Middle frontal gyrus (tissue), 1 donor: ENCODE data around the gene LPP.

Experiments used
- DNase-seq: peaks from one replicate; pipeline ENCODE4 v3.0.0-alpha.2; 2015; ENCODE audit warnings: low spot score; ENCODE audit errors: extremely low spot score

LPP gene

DNA sequence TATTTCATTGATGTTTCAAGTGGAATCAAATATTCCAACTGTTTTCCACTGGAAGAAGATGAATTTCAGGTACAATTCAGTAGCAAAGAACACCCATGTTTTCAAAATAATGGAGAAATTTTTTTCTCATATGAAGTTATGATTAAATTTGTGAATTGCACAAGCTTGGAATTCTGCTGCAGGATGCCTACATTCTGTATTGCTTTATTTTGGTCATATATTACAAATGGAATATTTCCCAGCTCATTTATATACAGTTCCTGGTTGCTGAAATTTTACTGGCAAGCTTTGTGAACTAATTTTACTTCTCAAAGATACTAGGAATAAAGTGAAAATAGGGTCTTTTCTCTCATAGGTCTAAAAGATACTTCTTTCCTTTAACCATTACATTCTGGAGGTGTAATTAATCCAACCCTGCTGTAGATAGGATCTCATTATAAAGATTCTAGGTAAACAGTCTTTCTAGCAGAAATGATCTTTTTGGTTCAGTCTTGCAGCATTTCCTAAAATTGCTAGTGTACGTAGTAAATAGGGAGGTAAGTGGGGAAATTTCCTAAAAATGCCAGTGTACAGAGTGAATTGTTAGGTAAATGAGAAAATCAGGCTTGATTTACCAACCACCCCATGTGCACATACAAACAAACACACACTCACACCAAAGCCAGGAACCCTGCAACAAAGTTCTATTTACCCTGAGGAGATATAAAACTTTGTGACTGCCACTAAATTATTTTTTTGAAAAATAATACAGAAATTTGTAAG, 624.3 kb downstream of the LPP start:
- no peak for DNase-seq

DNA sequence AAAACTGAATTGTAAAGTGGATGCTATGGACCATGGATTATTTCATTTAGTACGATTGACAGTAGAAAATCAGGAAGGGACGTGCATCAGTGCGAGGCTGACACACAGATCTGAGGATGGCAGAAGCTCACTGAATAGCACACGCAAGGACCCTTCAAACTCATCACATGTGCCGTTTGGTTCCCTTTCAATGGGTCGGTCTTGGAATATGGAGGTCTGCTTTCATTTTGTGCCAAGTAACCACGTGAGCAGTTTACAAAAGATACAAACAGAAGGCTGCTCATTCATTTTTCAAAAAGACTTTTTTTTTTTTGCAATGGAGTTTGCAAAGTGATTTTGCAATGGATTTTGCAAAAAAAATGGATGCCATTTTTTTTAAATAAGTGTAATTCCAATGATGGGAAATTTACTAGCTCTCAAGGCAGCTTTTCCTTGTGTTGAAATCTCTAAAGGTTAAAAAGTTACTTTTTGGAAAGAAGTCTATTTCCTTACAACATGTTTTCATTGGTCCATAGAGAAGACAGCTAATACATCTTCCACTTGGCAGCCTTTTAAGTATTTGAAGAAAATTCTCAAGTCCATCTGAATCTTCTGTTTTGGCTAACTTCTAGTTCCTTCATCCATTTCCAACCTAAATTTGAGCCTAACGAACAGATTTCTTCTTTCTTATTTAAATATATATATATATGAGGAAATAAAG, 625.5 kb downstream of the LPP start:
- DNase-seq = no peak

DNA sequence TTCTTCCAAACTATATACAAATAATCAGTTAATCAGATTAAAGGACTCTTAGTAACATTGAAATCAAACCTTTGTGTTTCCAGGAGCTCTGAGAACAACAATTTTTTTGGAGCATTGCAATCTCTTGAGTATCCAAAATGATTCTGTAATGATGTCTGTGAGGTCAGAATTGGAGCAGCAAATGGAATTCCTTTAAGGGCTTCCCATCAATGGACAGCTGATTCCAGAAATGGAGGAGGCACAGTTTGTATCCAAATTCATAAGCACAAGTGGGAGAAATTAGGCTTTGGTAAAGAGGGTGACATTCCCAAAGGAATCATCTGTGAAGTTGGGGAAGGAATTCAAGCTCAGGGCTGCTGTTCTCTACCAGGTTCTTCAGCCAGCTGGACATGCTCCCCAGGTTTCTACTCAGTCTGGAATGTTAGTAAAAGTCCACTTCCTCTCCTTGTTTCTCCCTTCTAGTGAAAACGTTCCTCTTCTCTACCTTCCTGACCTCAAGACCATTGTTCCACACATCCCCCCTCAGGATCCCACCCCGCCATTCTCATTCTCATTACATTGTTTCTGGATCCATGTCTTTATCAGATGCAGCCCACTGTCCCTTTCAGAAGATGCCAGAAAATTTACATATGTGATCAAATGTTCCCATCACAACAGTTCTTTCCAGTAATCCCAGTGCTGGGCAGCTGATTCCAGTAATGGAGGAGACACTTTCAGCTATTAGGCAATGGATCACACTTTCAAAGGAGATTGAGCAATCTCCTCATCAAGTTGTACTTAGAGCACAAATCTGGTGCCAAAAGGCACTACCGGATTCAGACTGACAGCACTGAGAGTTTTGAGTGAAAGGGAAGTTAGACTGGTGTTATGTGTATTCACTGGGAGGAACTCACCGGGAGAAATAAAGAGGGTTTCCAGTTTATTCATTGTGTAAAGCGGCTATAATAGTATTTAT, 626.5 kb downstream of the LPP start:
- DNase-seq = no peak

DNA sequence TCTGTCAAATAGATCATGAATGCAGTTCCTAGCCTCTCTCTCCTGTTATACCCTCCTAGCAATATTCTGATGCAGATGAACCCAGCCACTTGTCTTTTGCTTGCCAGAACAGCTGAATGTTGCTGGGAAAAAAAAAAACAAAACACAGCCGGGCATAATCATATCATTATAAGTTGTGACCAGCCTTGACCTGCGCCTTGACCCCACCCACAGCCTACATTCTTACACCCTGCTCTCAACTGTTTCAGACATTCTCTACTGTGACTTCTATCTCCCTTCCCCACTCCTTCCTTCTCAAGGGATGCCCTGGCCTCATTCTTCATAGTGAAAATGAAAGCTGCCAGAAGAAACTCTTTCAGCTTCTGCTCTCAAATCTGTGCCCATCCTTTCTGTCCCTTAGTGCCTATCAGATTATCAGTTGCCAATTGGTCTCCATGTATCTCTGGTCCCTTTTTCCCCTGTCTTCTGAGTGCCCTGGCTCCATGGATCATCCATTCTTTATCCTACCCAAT, 628.7 kb downstream of the LPP start:
- no peak for DNase-seq

DNA sequence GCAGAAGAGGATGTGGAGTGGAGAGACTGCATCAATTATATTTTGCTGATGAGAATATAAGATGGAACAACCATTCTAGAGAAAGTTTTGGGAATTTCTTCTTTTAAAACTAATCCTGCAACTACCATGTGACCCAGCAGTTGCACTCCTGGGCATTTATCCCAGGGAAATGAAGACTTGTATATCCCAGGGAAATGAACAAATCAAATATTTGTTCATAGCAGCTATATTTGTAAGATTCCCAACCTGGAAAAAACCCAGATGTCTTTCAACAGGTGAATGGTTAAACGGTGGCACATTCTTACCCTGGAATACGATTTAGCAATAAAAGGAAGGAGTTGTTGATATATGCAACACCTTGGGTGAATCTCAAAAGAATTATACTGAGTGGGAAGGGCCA, 632.5 kb downstream of the LPP start:
- DNase-seq = no peak

DNA sequence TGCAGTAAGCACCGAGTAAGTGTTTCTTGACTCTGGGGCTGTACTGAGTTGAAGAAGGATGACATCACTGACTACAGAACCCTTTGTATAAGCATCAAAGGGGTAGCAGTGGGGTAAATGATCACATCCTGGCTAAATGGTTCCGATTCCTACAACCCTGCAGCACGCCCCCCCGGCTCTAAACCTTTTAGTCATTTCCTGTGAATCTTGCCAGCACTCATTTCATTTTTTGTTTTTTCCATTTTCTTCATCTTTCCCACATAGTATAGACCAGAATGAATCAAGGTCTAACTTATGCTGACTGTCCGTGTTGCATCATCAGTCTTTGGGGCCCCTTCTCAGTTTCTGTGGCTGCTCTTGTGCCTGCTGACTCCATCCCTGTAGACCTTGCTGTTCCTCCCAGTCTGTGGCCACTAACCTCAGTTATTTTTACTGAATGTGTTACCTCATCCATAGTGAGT, 634.7 kb downstream of the LPP start:
- DNase-seq = no peak

DNA sequence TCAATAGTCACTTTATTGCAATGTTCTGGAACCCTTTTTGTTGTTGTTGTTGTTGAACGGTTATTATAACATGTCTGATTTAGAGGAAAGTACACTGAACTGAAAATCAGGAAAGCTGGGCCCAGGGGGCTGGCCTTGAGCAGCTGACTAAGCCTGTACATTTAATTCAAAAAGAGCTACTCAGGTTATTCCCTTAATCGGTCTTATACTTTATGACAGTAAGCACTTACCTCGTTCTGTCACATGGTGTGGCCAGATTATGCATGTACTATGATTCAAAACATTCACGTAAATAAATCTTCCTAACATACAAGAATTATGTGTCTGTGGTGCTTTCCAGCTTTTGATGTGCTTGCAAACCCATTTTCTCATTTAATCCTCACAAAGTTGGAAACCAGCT, 635.3 kb downstream of the LPP start:
- no peak for DNase-seq

DNA sequence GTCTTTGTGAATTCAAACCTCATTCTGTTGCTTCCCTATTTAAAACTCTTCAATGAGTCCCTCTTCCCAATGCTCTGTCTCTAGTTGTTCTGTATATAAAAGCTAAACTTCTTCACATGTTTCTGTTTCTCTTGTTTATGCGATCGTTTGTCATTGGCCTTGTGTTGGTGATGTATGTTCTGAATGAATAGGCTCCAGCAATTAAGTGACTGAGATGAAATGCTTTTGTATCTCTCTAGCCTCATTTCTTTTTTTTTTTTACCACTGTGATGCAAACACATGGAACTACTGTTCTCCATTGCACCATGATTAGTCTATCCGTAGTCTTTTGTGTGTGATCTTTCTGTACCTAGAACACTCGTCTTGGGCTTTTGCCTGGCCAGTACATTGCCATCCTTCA, 637.4 kb downstream of the LPP start:
- no peak for DNase-seq

DNA sequence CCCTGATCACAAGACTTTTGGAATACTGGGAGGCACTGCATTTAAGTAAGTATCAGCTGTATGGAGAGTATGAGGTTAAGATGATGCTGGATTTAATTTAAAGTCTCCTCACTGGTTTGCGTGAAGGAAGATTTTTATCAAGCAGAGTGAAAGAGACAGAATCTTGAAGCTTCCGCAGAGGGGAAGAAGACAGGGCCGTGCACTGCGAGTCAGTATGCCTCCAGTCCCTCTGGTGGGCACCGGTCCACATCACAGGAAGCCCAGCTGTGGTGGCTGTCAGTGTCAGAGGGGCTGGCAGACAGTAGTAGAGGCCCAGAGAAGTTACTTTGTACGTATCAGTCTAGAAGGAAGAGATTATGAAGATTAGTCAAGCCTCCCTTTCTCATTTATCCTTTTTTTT, 638.8 kb downstream of the LPP start:
- DNase-seq = no peak

DNA sequence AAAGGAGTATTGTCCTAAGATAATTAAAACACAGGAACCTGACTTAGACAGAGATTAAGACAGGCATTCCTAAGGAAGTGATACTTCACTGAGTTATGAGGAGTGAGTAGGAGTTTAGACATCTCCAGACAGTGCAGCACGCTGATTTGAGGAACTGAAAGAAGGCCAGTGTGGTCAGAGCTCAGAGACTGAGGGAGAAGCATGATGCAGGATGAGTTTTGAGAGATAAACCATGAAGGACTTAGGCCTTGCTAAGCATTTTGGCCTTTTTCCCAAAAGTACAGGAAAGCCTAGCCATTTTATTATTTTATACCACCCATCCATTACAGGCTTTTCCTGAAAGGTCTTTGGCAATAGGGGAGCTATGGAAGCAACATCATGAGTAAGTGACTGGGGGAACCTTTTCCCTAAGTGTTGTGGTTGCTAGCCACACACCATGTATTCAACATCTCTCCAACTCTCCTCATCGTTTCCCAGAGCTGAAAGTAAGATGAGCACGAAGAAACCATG, 642.2 kb downstream of the LPP start:
- no peak for DNase-seq

DNA sequence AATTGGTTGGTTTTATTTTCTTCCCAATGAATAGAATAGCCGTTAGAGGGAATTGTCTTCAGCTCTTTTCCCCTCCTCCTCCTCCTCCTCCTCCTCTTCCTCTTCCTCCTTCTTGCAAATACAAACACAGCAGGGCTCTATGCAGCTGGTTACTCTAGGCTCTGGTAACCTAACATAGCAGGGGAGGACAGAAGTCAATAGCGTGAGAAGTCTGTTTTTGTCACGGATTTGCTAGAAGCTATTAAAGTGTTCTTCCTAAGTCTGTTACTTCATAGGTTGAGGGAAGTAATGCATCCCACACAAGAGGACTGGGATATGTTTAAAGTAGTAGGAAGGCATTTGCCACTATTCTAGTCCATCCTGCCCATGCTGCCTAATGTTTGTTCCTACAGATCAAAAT, 643.1 kb downstream of the LPP start:
- no peak for DNase-seq

DNA sequence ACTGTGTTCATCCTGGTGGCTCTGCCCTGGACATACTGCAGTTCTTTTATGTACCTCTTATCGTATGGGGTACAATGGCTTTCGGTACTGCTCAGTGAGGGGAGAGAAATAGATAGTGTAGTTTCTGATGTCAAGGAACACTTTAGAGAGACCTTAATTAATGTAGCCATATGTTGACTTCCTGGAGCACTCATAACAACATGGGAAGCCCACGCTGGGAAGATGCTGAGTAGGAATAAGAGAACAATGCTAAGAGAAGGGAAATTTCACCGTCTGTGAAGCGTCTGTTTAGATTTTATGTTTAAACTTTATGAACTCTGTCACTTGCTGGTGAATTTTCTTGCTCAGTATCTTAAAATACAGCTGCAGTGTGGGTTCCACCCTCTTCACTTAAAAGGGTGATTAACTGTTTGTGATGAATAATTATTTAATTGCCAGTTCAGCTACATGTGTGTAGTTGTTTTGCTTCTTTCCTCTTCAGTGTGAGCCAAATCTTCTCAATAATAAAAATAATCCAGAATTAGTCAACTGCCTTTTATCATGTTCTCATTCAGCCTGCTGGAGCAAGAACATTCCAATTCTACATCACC, 644.7 kb downstream of the LPP start:
- no peak for DNase-seq

DNA sequence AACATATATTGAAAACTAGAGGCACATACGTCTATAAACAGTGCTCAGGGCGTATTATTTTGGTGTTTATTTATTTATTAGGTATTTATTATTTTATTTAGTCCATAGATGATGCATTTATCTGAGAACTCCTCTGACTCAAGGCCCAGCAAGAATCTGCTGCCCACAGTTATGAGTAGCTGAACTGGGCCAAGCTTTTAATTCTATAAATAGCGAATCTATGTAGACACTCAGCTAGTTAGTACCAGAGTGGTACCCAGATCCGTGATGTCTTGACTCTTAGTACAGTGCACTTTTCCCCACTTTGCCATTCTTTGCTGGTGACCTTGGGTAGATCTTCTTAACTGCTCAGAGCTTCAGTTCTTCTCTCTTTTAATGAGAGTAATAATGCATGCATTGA, 647.4 kb downstream of the LPP start:
- no peak for DNase-seq

DNA sequence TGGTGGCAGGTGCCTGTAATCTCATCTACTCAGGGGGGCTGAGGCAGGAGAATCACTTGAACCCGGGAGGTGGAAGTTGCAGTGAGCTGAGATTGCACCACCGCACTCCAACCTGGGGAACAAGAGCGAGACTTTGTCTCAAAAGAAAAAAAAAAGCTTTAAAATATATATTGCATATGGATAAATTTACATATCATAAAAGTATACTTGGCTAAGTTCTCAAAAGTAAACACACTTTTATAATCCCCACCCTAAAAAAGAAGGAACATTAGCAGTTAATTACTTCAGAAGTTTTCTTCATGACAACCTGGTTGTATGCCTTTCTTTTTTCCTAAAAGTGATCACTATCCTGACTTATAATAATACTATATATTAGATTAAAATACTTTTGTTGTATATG, 648.7 kb downstream of the LPP start:
- no peak for DNase-seq

DNA sequence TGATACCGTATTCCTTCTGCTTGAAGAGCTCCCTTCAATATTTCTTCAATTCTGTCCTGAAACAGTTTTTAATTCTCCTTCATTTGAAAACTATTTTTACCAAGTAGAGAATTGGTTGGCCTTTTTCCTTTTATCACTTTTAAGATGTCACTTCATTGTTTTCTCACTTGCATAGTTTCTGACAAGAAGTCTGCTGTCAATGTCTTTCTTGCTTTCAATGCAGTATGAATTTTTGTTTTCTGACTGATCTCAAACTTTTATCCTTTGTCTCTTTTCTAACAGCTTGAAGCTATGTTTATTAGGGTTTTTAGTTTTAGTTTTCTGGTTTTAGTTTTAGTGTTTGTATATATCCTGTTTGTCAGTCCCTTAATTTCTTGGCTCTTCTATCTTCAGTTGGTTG, 653.0 kb downstream of the LPP start:
- no peak for DNase-seq

DNA sequence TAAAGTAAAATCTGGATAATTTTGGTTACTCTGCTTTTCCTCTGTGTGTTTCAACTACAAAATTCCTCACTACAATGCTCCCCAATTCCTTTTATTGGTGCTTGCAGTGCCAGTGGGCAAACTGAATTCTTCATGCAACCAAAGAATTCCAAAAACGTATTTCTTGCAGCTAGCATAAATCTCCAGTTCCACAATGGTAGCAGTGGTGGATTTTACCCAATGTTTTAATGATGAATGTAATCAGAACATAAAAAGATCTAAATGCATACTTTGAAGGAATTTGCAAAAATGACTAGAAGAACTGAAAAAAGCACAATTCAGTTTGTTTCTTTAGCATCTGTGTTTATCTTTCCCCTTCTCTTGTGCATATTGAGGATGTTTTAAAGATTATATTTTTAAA, 658.2 kb downstream of the LPP start:
- DNase-seq = no peak

DNA sequence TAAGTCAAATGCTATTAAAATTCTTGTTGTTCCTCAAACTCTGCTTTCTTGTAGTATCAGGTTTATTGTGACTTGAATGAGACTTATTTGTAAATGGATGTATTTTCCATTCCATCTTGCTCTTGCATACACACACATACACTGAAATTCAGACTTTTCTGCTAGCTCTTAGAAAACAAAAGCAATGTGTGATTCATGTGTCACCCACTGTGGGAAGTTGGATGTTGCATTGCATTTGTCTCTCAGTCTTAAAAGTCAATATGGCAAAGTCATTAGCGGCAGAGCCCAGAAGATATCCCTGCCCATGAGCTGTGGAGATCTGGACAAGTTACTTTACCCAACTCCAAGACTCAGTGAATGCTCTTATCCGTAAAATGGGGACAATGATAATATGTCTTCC, 660.6 kb downstream of the LPP start:
- DNase-seq = no peak

DNA sequence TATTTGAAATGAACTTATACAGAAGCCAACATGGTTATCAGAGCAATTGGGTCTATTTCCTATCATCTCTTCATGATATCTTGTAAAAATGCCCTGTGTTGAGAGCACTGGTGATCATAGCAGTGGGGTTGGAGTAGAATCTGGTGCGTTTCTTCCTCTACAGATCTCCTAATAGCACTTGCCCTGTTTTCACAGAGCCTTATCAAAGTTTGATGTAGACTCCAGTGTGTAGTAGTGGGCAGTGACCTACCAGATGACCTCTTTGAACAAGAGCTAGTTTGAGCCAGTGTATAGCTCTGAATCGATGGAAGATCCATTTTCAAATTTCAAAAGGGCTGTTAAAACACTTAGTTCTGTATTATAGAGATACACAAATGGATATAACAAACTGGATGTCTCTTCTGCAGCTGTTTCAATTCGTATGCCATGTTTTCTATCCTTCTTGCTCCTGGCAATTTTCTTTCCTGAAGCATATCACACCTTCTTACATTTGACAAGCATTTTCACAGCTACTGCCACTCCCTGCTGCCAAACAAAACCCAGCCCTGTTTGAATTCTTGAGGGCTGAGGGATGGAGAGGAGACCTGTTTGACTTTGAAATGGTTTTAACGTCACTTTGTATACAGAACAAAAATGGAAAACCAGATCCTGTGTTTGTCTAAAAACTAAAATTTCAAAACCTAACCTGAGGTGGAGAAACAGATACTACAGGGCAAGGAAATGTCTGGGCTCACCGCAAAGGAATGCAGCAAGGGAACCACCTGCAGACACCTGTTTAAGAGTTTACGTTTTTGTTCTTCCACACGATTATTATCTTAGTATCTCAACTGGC, 663.4 kb downstream of the LPP start:
- no peak for DNase-seq

DNA sequence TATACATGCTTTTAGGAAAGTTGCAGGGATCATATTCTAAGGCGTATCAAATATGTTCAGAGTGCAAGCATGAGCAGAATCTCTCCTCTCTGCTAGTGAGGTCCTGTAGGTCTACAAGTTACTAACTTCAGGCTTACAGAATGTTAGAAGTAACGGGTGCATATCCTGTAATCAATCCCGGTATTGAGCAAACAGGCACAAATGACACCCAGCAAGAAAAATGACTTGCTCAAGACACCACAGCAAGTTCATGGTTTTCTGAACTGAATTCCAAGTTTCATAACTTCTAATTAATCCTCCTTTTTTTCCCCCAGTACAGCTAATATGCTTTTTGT, 663.9 kb downstream of the LPP start:
- no peak for DNase-seq

DNA sequence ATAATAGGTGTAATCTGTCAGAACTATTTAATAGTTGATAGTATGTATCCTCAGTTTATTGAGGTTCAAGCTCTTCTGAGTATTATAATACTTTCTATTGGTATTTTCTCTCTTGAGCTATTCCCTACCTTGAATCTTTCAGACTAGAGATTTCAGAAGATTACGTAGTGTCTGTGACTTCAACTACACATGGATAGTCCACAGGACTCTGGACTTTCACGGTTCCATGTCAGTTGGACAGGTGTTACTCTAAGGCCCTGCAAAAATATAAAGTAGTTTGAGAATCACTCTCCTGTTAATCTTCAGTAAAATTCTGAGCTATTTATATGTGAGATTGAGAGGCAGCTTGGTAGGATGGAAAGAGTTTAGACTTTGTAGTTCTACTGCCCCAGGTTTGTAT, 664.3 kb downstream of the LPP start:
- no peak for DNase-seq
